ENCODE measurements around the gene SYNJ2. TPM values are rescaled to one million over a fixed set of nuclear protein-coding genes. Genes with fewer than 3 reads are reported as not detected.

The SYNJ2 gene
- total and polyA plus RNA-seq, 11 donors: 7.5 to 27.0 (median 18.2) TPM

DNA sequence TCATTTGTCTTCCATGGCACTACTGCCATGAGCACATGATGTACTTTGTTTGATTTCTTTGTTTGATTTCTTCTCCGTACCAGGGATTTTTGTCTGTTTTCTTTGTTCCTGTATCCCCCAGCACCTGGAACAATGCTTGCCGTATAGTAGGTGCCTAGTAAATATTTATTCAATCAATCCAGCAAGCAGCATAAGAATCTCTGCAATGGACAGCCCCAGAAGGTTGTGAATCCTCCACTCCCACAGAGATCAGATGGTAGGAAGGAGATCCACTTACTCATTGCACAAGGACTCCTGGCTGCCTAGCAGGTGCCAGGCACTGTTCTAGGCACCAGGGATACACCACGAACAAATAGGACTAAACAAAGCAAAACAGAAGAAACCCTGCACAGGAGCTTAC is 6.7 kb upstream of the SYNJ2 start:
- ATAC-seq: no peak
- WGBS, 4 donors: 93 to 98% (median 94%) methylated on average over 3 of the region's 3 CpGs
- intact Hi-C loops (cut with DNase I): loop anchor here in 1 of 10 donors (10.0 kb wide), 1 partner anchor 140 kb away; no protein-coding TSS in a partner anchor

DNA sequence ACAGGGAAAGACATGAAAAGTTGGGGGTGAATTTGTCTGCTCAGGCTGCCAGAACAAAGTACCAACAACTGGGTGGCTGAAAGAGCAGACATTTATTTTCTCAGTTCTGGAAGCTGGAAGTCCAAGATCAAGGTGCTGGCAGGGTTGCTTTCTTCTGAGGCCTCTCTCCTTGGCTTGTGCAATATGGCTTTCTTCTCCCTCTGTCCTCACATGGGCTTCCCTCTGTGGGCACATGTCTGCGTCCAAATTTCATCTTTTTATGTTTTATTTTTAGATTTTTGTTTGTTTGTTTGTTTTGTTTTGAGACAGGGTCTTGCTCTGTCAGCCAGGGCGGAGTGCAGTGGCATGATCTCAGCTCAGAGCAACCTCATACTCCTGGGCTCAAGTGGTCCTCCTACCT is 6.2 kb upstream of the SYNJ2 start:
- WGBS, 4 donors: 90 to 98% (median 93%) methylated on average over 2 of the region's 2 CpGs
- Histone ChIP-seq H3K9me3 (no peaks in the 10 kb centered on the region), H3K27ac (no peak overlapping the region), H3K4me3 (no peak overlapping the region), H3K27me3 (no peaks in the 10 kb centered on the region), H3K36me3 (no peaks in the 10 kb centered on the region), H3K4me1 (peaks cover 0 to 5% (median 0%) of the 10 kb centered on the region in 12 donors)
- DNase-seq: no peak
- intact Hi-C loops (cut with DNase I): loop anchor here in 1 of 10 donors (10.0 kb wide), 1 partner anchor 141 kb away; no protein-coding TSS in a partner anchor
- TF ChIP-seq POLR2A (IDR thresholded peaks at IDR 0.05): no peak
- TF ChIP-seq, protein P1, sequence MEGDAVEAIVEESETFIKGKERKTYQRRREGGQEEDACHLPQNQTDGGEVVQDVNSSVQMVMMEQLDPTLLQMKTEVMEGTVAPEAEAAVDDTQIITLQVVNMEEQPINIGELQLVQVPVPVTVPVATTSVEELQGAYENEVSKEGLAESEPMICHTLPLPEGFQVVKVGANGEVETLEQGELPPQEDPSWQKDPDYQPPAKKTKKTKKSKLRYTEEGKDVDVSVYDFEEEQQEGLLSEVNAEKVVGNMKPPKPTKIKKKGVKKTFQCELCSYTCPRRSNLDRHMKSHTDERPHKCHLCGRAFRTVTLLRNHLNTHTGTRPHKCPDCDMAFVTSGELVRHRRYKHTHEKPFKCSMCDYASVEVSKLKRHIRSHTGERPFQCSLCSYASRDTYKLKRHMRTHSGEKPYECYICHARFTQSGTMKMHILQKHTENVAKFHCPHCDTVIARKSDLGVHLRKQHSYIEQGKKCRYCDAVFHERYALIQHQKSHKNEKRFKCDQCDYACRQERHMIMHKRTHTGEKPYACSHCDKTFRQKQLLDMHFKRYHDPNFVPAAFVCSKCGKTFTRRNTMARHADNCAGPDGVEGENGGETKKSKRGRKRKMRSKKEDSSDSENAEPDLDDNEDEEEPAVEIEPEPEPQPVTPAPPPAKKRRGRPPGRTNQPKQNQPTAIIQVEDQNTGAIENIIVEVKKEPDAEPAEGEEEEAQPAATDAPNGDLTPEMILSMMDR (IDR thresholded peaks at IDR 0.05): no peak
- ATAC-seq: no peak

More for the DNA sequence above, 6.7 kb upstream of the SYNJ2 start:
- no peak for DNase-seq
- peaks cover 0 to 4% (median 0%) of the 10 kb centered on the region in 12 donors for H3K4me1 ChIP-seq
- TF ChIP-seq POLR2A (IDR thresholded peaks at IDR 0.05): no peak
- TF ChIP-seq, protein P1 (IDR thresholded peaks at IDR 0.05): no peak
- no peaks in the 10 kb centered on the region for H3K27me3 ChIP-seq
- no peak overlapping the region for H3K27ac ChIP-seq
- no peaks in the 10 kb centered on the region for H3K36me3 ChIP-seq
- no peaks in the 10 kb centered on the region for H3K9me3 ChIP-seq
- H3K4me3 ChIP-seq: no peak overlapping the region

DNA sequence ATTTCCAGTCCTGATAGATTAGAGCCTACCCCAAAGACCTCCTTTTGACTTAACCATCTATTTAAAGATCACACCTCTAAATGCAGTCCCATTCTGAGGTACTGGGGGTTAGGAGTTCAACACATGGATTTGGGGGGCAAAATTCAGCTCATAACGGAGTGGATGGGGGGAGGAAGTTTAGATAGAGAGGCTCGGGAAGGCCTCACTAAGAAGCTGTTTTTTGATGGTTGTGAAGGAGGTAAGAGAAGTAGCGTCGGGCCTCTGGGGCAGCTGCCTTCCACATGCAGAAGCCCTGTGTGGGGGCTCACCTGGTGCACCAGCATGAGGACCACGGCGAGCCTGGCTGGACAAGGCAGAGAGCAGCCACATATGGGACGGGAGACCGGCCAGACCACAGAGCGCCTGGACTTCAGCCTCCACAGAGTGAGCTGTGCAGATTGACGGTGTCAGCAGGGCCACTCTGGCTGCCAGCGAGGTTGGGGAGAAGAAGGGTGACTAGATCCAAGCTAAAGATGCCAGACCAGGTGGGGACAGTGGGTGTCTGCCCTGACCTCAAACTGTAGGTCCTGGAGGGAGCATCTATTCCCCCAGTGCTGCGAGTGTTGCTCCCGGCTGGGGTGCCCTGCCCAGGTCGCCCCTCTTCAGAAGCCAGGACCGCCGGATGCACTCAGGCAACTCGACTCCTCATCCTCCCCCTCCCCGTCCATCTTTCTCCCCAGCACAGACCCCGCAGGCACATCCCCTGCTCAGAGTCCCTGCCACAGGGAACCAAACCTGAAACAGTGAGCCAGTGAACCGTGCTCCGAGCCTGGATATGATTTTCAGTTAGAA is 5.1 kb upstream of the SYNJ2 start:
- Histone ChIP-seq H3K36me3 (no peaks in the 10 kb centered on the region), H3K4me1 (peaks cover 0 to 13% (median 0%) of the 10 kb centered on the region in 12 donors), H3K27me3 (no peaks in the 10 kb centered on the region), H3K9me3 (no peaks in the 10 kb centered on the region), H3K4me3 (no peak overlapping the region), H3K27ac (no peak overlapping the region)
- ATAC-seq (no peak), DNase-seq (no peak)
- no peak for TF ChIP-seq POLR2A (IDR thresholded peaks at IDR 0.05)
- TF ChIP-seq, protein P1 (IDR thresholded peaks at IDR 0.05): no peak
- WGBS, 4 donors: 93 to 96% (median 95%) methylated on average over 21 of the region's 21 CpGs
- intact Hi-C loops (cut with DNase I): loop anchor here in 1 of 10 donors (10.0 kb wide), 1 partner anchor 142 kb away; no protein-coding TSS in a partner anchor

DNA sequence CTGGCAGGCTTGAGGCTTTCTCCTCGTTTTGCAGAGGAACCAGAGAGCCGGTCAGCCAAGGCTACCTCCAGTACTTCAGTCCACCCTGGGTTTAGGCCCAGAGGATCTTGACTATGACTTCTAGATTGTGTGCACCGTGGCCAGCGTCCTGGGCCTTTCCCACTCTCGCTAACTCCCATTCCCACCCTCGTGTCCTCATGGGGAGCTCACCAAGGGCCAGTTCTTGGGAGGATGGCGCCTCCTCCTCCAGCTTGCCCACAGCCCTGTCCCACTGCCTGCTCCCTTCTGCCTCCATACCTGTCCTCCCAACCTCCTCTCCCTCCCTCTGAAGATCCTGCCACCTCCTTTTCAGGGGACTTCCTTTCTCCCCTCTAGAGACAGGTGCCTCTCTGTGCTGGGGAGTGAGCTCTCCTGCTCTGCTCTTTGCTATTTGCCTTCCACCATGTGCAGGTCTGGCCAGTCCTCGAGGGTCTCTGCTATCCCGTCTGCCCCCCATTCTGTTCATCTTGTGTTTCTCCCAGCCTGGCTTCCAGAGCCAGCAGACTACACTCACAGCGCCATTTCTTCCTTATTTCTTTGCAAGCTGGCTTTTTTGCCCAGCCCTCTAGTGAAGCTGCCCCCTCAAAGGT is 4.4 kb upstream of the SYNJ2 start:
- H3K9me3 ChIP-seq: no peaks in the 10 kb centered on the region
- ATAC-seq (no peak), DNase-seq (no peak)
- no peak overlapping the region for H3K27ac ChIP-seq
- no peaks in the 10 kb centered on the region for H3K36me3 ChIP-seq
- H3K27me3 ChIP-seq: no peaks in the 10 kb centered on the region
- peaks cover 0 to 14% (median under 1%) of the 10 kb centered on the region in 12 donors for H3K4me1 ChIP-seq
- TF ChIP-seq POLR2A (IDR thresholded peaks at IDR 0.05): no peak
- TF ChIP-seq, protein P1 (IDR thresholded peaks at IDR 0.05): no peak
- intact Hi-C loops (cut with DNase I): loop anchor here in 1 of 10 donors (10.0 kb wide), 1 partner anchor 142 kb away; no protein-coding TSS in a partner anchor
- H3K4me3 ChIP-seq: no peak overlapping the region
- 90 to 93% (median 91%) methylated on average over 10 of the region's 10 CpGs for WGBS, 4 donors

Measured in heart left ventricle (tissue), 16 donors.